SK-N-SH (cell line): Measurements from ENCODE around the gene SLC15A2.

ENCODE experiments used
- CHD2 ChIP-seq: fragments of 150-350 bp; IDR thresholded peaks from 2 replicates; pipeline ENCODE4 v1.6.1; 2018; ENCODE audit warnings: low read length; ENCODE audit not compliant: partially characterized antibody
- EZH2phosphoT487 ChIP-seq: fragments of 200-600 bp; sonication (generic); IDR thresholded peaks from 2 replicates; pipeline ENCODE4 v1.6.1; 2017; ENCODE audit warnings: low read depth, mixed run types, mild to moderate bottlenecking, antibody characterized with exemption, moderate library complexity, borderline replicate concordance
- FOXJ3 ChIP-seq: sonication (generic); formaldehyde crosslinking; IDR thresholded peaks from 2 replicates; pipeline ENCODE4 v1.5.1; 2020; ENCODE audit warnings: mild to moderate bottlenecking, missing genetic modification reagents
- GATA2 ChIP-seq: sonication (generic); formaldehyde crosslinking; IDR thresholded peaks from 2 replicates; pipeline ENCODE4 v1.5.0; 2020; ENCODE audit warnings: mild to moderate bottlenecking, missing genetic modification reagents
- MXI1 ChIP-seq: IDR thresholded peaks from 2 replicates; pipeline ENCODE4 v1.6.1; 2012; ENCODE audit warnings: mild to moderate bottlenecking, low read depth, low read length, improper control_type of control experiment
- POLR2AphosphoS5 ChIP-seq: IDR thresholded peaks from 2 replicates; pipeline ENCODE4 v1.6.1; 2012; ENCODE audit warnings: low read depth, low read length
- RFX5 ChIP-seq: IDR thresholded peaks from 2 replicates; pipeline ENCODE4 v1.6.1; 2012; ENCODE audit warnings: mild to moderate bottlenecking, improper control_type of control experiment, low read length
- SIN3A ChIP-seq: IDR thresholded peaks from 2 replicates; pipeline ENCODE4 v1.6.1; 2012; ENCODE audit warnings: low read depth, mild to moderate bottlenecking, low read length, moderate library complexity, borderline replicate concordance
- TAF1 ChIP-seq: IDR thresholded peaks from 2 replicates; pipeline ENCODE4 v1.6.1; 2012; ENCODE audit warnings: low read depth, mild to moderate bottlenecking, low read length, moderate library complexity, borderline replicate concordance
- TEAD4 ChIP-seq: IDR thresholded peaks from 2 replicates; pipeline ENCODE4 v1.4.0; 2012; ENCODE audit warnings: mild to moderate bottlenecking, borderline replicate concordance; ENCODE audit not compliant: insufficient read depth
- TF ChIP-seq, protein P1 (sequence below): fragments of 200-600 bp; sonication (generic); IDR thresholded peaks from 2 replicates; pipeline ENCODE4 v1.6.1; 2017; ENCODE audit warnings: antibody characterized with exemption, mild to moderate bottlenecking, moderate library complexity
- TF ChIP-seq, protein P2 (sequence below): fragments of 150-350 bp; IDR thresholded peaks from 2 replicates; pipeline ENCODE4 v1.6.1; 2017; ENCODE audit warnings: antibody characterized with exemption, low read length, low read depth, borderline replicate concordance
- TF ChIP-seq, protein P3 (sequence below): IDR thresholded peaks from 2 replicates; pipeline ENCODE4 v1.4.0; 2012; ENCODE audit warnings: low read depth
- TF ChIP-seq, protein P4 (sequence below): IDR thresholded peaks from 2 replicates; pipeline ENCODE4 v1.4.0; 2012; ENCODE audit warnings: low read depth, borderline replicate concordance

DNA sequence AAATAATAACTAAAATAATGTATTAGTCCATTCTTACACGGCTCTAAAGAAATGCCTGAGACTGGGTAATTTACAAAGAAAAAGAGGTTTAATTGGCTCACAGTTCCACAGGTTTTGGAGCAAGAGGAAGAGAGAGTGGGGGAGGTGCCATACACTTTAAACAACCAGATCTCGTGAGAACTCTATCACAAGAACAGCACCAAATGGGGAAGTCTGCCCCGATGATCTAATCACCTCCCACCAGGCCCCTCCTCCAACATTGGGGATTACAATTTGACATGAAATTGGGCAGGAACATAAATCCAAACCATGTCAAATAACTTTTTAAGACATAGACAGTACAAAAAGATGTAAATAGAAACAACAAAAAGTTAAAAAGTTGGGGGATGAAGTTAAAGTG lies 64.6 kb downstream of the SLC15A2 start:
- TF ChIP-seq TAF1 (no peak), CHD2 (no peak), TEAD4 (no peak), GATA2 (no peak), POLR2AphosphoS5 (no peak), RFX5 (no peak), EZH2phosphoT487 (no peak), SIN3A (no peak), MXI1 (no peak), FOXJ3 (CRISPR knock-in tag) (no peak)
- TF ChIP-seq, protein P1, sequence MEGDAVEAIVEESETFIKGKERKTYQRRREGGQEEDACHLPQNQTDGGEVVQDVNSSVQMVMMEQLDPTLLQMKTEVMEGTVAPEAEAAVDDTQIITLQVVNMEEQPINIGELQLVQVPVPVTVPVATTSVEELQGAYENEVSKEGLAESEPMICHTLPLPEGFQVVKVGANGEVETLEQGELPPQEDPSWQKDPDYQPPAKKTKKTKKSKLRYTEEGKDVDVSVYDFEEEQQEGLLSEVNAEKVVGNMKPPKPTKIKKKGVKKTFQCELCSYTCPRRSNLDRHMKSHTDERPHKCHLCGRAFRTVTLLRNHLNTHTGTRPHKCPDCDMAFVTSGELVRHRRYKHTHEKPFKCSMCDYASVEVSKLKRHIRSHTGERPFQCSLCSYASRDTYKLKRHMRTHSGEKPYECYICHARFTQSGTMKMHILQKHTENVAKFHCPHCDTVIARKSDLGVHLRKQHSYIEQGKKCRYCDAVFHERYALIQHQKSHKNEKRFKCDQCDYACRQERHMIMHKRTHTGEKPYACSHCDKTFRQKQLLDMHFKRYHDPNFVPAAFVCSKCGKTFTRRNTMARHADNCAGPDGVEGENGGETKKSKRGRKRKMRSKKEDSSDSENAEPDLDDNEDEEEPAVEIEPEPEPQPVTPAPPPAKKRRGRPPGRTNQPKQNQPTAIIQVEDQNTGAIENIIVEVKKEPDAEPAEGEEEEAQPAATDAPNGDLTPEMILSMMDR: no peak
- TF ChIP-seq, protein P2, sequence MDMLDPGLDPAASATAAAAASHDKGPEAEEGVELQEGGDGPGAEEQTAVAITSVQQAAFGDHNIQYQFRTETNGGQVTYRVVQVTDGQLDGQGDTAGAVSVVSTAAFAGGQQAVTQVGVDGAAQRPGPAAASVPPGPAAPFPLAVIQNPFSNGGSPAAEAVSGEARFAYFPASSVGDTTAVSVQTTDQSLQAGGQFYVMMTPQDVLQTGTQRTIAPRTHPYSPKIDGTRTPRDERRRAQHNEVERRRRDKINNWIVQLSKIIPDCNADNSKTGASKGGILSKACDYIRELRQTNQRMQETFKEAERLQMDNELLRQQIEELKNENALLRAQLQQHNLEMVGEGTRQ: no peak
- TF ChIP-seq, protein P3, sequence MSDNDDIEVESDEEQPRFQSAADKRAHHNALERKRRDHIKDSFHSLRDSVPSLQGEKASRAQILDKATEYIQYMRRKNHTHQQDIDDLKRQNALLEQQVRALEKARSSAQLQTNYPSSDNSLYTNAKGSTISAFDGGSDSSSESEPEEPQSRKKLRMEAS: no peak
- TF ChIP-seq, protein P4, sequence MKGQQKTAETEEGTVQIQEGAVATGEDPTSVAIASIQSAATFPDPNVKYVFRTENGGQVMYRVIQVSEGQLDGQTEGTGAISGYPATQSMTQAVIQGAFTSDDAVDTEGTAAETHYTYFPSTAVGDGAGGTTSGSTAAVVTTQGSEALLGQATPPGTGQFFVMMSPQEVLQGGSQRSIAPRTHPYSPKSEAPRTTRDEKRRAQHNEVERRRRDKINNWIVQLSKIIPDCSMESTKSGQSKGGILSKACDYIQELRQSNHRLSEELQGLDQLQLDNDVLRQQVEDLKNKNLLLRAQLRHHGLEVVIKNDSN: no peak
